Kidney epithelial cell (primary cell): Measurements from ENCODE around the gene ANTXR2. TPM values are rescaled to one million over a fixed set of nuclear protein-coding genes. Genes with fewer than 3 reads are reported as not detected.
"Not testable (repeated sequence)": the region's sequence is repeated elsewhere in the genome, so short reads cannot be mapped to it uniquely, and the experiment has no call there.

Source experiments
- DNase-seq: peaks from one replicate; pipeline ENCODE4 v3.0.0-alpha.2; 2010; ENCODE audit warnings: low read depth
- H3K27me3 ChIP-seq: 2 replicates; pipeline ENCODE4 v1.6.0; 2011; ENCODE audit warnings: low read length; ENCODE audit not compliant: control insufficient read depth, insufficient read depth
- H3K36me3 ChIP-seq: 2 replicates; pipeline ENCODE4 v1.5.1; 2011; ENCODE audit warnings: low read length; ENCODE audit not compliant: control insufficient read depth, insufficient read depth
- H3K4me3 ChIP-seq: 2 replicates; pipeline ENCODE4 v1.5.1; 2011; ENCODE audit warnings: low read depth, mild to moderate bottlenecking, control low read depth, low read length
- total RNA-seq: library from RNA; depleted of rRNA; stranded (reverse); fragments of >200 nt; gene quantifications from 2 replicates; pipeline ENCODE4 v1.2.3, GENCODE V29; 2015
- TF ChIP-seq, protein P1 (sequence below): IDR thresholded peaks from 2 replicates; pipeline ENCODE4 v1.5.1; 2011; ENCODE audit warnings: mild to moderate bottlenecking, moderate library complexity, low read length, control low read depth, inconsistent platforms; ENCODE audit not compliant: insufficient read depth, poor library complexity, severe bottlenecking

ANTXR2 gene
- total RNA-seq, 1 donor from 2014 or later, result 32.7 TPM

DNA sequence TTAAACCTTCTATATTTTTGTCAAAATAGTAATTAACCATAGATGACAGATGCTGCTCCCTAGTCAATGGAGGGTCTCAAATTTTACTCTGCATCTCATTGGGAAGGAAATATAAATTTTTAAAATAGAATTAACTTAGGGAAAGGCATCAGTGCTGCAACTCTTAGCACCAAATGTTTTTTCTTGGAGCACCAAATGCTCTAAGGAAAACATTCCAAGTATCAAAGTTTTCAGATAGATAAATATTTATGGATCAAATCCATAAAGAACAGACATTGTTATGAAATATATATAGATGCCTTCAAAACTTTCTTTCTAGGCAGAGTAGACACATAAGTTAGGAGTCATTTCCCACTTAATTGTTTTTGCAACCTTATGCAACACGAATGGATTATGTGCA is 168.7 kb downstream of the ANTXR2 start:
- H3K27me3 ChIP-seq, result no peaks in the 10 kb centered on the region
- TF ChIP-seq, protein P1, sequence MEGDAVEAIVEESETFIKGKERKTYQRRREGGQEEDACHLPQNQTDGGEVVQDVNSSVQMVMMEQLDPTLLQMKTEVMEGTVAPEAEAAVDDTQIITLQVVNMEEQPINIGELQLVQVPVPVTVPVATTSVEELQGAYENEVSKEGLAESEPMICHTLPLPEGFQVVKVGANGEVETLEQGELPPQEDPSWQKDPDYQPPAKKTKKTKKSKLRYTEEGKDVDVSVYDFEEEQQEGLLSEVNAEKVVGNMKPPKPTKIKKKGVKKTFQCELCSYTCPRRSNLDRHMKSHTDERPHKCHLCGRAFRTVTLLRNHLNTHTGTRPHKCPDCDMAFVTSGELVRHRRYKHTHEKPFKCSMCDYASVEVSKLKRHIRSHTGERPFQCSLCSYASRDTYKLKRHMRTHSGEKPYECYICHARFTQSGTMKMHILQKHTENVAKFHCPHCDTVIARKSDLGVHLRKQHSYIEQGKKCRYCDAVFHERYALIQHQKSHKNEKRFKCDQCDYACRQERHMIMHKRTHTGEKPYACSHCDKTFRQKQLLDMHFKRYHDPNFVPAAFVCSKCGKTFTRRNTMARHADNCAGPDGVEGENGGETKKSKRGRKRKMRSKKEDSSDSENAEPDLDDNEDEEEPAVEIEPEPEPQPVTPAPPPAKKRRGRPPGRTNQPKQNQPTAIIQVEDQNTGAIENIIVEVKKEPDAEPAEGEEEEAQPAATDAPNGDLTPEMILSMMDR, result no peak
- no peak for DNase-seq
- no peak overlapping the region for H3K4me3 ChIP-seq
- H3K36me3 ChIP-seq, result peaks cover 2% of the 10 kb centered on the region

DNA sequence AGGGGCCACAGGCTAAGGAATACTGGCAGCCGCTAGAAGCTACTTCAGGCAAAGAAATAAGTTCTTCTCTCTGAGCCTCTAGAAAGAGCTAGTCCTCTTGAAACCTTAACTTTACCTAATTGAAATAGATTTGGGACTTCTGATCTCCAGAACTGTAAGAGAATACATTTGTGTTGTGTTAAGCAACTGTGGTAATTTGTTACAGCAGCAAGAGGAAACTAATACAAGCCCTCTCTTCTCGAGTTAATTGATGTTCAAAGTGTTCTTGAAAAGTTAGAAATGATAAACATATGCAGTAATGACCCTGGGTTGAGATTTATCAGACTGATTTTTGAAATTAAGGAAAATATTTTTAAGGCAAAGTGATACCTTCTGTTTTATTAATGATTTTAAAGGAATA is 172.8 kb downstream of the ANTXR2 start:
- no peaks in the 10 kb centered on the region for H3K36me3 ChIP-seq
- no peaks in the 10 kb centered on the region for H3K27me3 ChIP-seq
- no peak overlapping the region for H3K4me3 ChIP-seq
- DNase-seq, result no peak
- TF ChIP-seq, protein P1, result no peak

DNA sequence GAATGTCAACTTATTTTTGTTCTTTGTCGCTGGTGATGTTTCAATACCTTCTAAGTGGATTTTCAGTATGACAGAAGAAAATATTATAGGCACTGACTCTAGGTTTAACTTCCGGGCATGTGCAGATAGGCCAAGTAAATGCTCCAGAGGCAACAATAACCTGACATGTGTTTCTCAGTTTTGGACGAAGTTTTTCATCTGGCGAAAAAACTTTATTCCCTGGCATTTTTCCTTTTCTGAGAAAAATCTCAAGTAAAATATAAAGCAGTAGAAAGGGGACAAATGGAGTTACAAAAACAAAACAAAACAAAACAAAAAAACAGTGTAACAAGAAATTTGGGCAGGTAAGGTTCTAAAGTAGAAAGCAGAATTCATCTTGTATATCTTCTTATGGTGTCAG is 173.5 kb downstream of the ANTXR2 start:
- H3K27me3 ChIP-seq, result no peaks in the 10 kb centered on the region
- TF ChIP-seq, protein P1, result no peak
- no peak for DNase-seq
- no peaks in the 10 kb centered on the region for H3K36me3 ChIP-seq
- H3K4me3 ChIP-seq, result no peak overlapping the region

DNA sequence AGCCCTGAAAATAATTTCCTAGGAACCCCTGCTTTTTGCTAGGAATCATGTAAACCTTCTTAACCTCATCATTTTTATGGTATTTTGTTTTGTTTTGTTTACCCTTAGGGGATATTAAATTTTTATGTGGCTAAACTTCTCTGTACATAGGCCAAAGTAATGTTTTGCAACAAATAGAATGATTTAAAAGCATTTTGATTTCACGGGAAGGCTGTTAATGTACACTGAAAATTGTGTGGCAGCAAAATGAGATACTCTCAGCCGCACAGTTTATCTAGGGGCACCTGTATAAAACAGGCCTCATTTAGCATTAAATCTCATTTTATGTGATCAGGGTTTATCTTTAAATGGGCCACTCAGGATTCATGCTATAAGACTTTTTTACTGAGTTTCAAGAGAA is 175.0 kb downstream of the ANTXR2 start:
- no peaks in the 10 kb centered on the region for H3K36me3 ChIP-seq
- H3K27me3 ChIP-seq, result no peaks in the 10 kb centered on the region
- TF ChIP-seq, protein P1, result no peak
- no peak overlapping the region for H3K4me3 ChIP-seq
- DNase-seq, result no peak

- no peak overlapping the region for H3K4me3 ChIP-seq
- TF ChIP-seq, protein P1, result no peak
- H3K27me3 ChIP-seq, result no peaks in the 10 kb centered on the region
- DNase-seq, result no peak
- H3K36me3 ChIP-seq, result no peaks in the 10 kb centered on the region
Measured at GRCh38 chr4:79897174-79897573, 175.9 kb downstream of the ANTXR2 start.

GRCh38 chr4:79893456-79893855 is 179.6 kb downstream of the ANTXR2 start:
- no peak for DNase-seq
- Histone ChIP-seq H3K27me3 (no peaks in the 10 kb centered on the region), H3K4me3 (no peak overlapping the region), H3K36me3 (no peaks in the 10 kb centered on the region)
- TF ChIP-seq, protein P1, result no peak

GRCh38 chr4:79889026-79889425 is 184.0 kb downstream of the ANTXR2 start:
- not testable (repeated sequence) for DNase-seq, H3K27me3 ChIP-seq, H3K36me3 ChIP-seq, H3K4me3 ChIP-seq
